Fibroblast of villous mesenchyme (primary cell): ENCODE results near the gene NPAS4. TPM values are rescaled to one million over a fixed set of nuclear protein-coding genes. Genes with fewer than 3 reads are reported as not detected.
"Not testable (repeated sequence)": the region's sequence is repeated elsewhere in the genome, so short reads cannot be mapped to it uniquely, and the experiment has no call there.

Source experiments
- DNase-seq: peaks from one replicate; pipeline ENCODE4 v3.0.0-alpha.2; 2010; ENCODE audit warnings: low read depth
- H3K4me3 ChIP-seq: 2 replicates; pipeline ENCODE4 v1.5.1; 2011; ENCODE audit warnings: low read depth, mild to moderate bottlenecking, low read length
- CTCF ChIP-seq: IDR thresholded peaks from 2 replicates; pipeline ENCODE4 v1.5.1; 2012; ENCODE audit warnings: low read depth, mild to moderate bottlenecking, low read length; ENCODE audit not compliant: insufficient read depth
- total RNA-seq: library from RNA; depleted of rRNA; stranded (reverse); fragments of >200 nt; gene quantifications from 2 replicates; pipeline ENCODE4 v1.2.3, GENCODE V29; 2012

Gene NPAS4
- total RNA-seq, 1 donor: not detected

- no peak for TF ChIP-seq CTCF
- no peak overlapping the region for H3K4me3 ChIP-seq
- no peak for DNase-seq
Measured at GRCh38 chr11:66457826-66458225, 37.0 kb downstream of the NPAS4 start.

GRCh38 chr11:66459138-66459778 is 38.4 kb downstream of the NPAS4 start:
- TF ChIP-seq CTCF: no peak
- peak; percentile 11 for DNase-seq
- no peak overlapping the region for H3K4me3 ChIP-seq

GRCh38 chr11:66462010-66462409 is 41.2 kb downstream of the NPAS4 start:
- no peak for TF ChIP-seq CTCF
- no peak overlapping the region for H3K4me3 ChIP-seq
- DNase-seq: no peak

GRCh38 chr11:66462911-66463310 is 42.1 kb downstream of the NPAS4 start:
- no peak for DNase-seq
- no peak for TF ChIP-seq CTCF

GRCh38 chr11:66464116-66464515 is 43.3 kb downstream of the NPAS4 start:
- not testable (repeated sequence) for DNase-seq, H3K4me3 ChIP-seq

More at GRCh38 chr11:66462911-66463310, 42.1 kb downstream of the NPAS4 start:
- no peak overlapping the region for H3K4me3 ChIP-seq

GRCh38 chr11:66464916-66465315 is 44.1 kb downstream of the NPAS4 start:
- no peak for TF ChIP-seq CTCF
- DNase-seq: no peak
- H3K4me3 ChIP-seq: no peak overlapping the region

- no peak for DNase-seq
- peak overlapping the region; percentile 70 for H3K4me3 ChIP-seq
- no peak for TF ChIP-seq CTCF
Measured at GRCh38 chr11:66465373-66466224, 44.8 kb downstream of the NPAS4 start.
